ENCODE data around the gene PTOV1. TPM values are rescaled to one million over a fixed set of nuclear protein-coding genes. Genes with fewer than 3 reads are reported as not detected.

The PTOV1 gene
- total and polyA plus RNA-seq, 10 of the 15 experiments (the other 5 are each of a cell fraction or from before 2014, with no cell fraction given) = 3.2 to 83.5 (median 22.3) TPM

GRCh38 chr19:49812997-49813861 lies 37.7 kb upstream of the PTOV1 start, which contains the start of gene FUZ (continued):
- peak; percentile 96 for TF ChIP-seq GABPA (IDR thresholded peaks at IDR 0.05; ENCODE audit: low read depth)
- peak; percentile 61; the same call in 1 of the 2 replicates for TF ChIP-seq PML (IDR thresholded peaks at IDR 0.05; ENCODE audit: low read length)
- TF ChIP-seq POLR2AphosphoS2 (IDR thresholded peaks at IDR 0.05; ENCODE audit: low read depth, low read length) = 0 out of 2 replicates have a peak, but pooled peaks have one; percentile 22
- TF ChIP-seq PRDM15 (CRISPR knock-in tag; IDR thresholded peaks at IDR 0.05) = no peak
- TF ChIP-seq HCFC1 (IDR thresholded peaks at IDR 0.05; ENCODE audit: low read length) = peak; percentile 74
- no peak for TF ChIP-seq ATF2 (IDR thresholded peaks at IDR 0.05; ENCODE audit: low read length)
- no peak for TF ChIP-seq NRF1 (conservative IDR thresholded peaks at IDR 0.05; ENCODE audit: low read depth, low read length)
- no peak for TF ChIP-seq ZNF274 (IDR thresholded peaks at IDR 0.05; ENCODE audit: insufficient read depth, insufficient read length)
- peak; percentile 81 to 85 for TF ChIP-seq BHLHE40 (IDR thresholded peaks at IDR 0.05; ENCODE audit: borderline replicate concordance in 1 of 2, low read depth in 2 of 2, low read length in 1 of 2)
- TF ChIP-seq EGR1 (IDR thresholded peaks at IDR 0.05; ENCODE audit: borderline replicate concordance in 1 of 2, low read depth in 2 of 2, low read length in 2 of 2) = no peak
- TF ChIP-seq NR2C2 (IDR thresholded peaks at IDR 0.05; ENCODE audit: borderline replicate concordance, control insufficient read depth, insufficient read length, low read depth) = no peak
- no peak for TF ChIP-seq JUNB (IDR thresholded peaks at IDR 0.05)
- TF ChIP-seq IKZF1 (conservative IDR thresholded peaks at IDR 0.05) = peak; percentile 71
- TF ChIP-seq POLR2AphosphoS5 (IDR thresholded peaks at IDR 0.05; ENCODE audit: low read length) = no peak
- TF ChIP-seq CHD2 (IDR thresholded peaks at IDR 0.05; ENCODE audit: borderline replicate concordance, low read depth, low read length) = peak; percentile 58
- TF ChIP-seq CUX1 (IDR thresholded peaks at IDR 0.05; ENCODE audit: insufficient replicate concordance, low read depth, low read length) = no peak
- no peak for TF ChIP-seq EP300 (IDR thresholded peaks at IDR 0.05; ENCODE audit: borderline replicate concordance in 1 of 2, control insufficient read depth in 1 of 2, low read depth in 2 of 2, low read length in 2 of 2)
- TF ChIP-seq KAT2A (conservative IDR thresholded peaks at IDR 0.05; ENCODE audit: control insufficient read depth, low read depth, low read length) = no peak
- 0 out of 2 replicates have a peak, but pooled peaks have one; percentile 4 for TF ChIP-seq TARDBP (IDR thresholded peaks at IDR 0.05; ENCODE audit: borderline replicate concordance)

Measured in GM12878 (cell line).